NCI-H1105 (cell line): ENCODE data around the gene IL20RA.

Experiments
- DNase-seq: peaks from one replicate; lab custom pipeline; 2025; lab: John Stamatoyannopoulos, UW

Gene IL20RA

GRCh38 chr6:137045222-137045789 lies 541 bp upstream of the IL20RA start:
- no peak for DNase-seq

DNA sequence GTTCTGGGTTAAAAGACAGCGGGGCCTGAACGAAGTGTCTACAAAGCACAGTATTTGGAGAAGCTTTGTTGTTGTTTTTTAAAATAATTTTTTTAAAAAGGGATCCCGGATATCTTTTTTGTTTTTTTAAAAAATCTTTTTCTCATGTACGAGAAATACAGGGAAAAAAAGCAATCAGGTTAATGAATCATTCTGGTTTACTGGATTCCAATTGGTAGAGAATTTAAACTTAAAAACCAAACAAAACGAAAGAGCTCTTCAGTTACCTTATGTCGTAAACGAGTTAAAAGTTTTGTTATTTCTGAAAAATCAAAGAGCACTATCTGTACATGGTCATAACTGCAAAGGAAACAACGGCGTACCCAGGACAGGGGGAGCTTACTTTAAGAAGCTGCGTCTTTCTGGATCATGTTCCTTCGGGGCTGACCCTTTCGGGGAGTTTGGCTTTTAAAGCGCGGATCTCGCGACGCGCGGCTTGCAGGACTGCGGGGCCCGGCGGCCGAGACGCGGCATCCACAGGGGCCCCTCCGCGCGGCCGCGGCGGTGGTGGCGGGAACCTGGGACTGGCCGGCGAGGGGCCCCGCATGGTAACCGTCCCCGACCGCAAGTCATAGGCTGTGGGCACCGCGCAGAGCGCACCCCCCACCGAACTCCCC lies 927 bp downstream of the IL20RA start:
- no peak for DNase-seq

DNA sequence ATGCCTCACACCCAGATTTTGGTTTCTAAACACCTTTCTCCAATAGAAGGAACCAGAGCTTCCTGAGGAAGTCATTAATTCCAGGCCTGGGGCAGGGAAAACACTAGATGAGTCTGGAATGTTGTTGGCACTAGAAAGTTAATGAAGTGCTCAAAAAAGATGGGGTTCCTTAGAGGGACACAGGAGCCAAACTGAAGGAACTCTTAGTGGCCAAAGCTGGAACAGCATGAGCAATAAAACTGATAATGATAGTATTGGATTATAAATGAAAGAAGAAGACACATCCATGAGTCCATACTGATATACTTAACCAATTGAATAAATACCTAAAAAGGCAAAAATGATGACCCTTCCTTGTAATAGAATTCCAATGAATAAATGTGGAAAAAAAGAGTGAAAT lies 4.4 kb downstream of the IL20RA start:
- DNase-seq, result no peak

DNA sequence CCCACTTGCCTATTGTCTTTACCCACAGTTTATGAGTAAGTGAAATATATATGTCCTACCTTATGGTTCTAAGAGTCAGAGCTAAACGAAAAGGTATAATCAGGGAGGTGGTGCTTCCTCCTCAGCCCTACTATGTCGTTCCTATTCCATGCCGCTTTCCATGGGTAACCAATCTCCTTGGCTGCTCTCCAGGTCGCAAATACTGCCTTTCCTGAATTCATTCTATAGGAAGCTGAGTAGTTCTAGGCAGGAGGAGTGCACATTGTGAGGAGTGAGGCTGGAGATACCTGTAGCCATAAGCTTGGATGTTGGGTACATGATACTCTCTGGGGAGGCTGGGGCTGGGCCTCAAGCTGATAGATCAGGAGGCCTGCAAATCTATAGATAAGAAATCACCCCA lies 5.8 kb downstream of the IL20RA start:
- DNase-seq, result no peak

DNA sequence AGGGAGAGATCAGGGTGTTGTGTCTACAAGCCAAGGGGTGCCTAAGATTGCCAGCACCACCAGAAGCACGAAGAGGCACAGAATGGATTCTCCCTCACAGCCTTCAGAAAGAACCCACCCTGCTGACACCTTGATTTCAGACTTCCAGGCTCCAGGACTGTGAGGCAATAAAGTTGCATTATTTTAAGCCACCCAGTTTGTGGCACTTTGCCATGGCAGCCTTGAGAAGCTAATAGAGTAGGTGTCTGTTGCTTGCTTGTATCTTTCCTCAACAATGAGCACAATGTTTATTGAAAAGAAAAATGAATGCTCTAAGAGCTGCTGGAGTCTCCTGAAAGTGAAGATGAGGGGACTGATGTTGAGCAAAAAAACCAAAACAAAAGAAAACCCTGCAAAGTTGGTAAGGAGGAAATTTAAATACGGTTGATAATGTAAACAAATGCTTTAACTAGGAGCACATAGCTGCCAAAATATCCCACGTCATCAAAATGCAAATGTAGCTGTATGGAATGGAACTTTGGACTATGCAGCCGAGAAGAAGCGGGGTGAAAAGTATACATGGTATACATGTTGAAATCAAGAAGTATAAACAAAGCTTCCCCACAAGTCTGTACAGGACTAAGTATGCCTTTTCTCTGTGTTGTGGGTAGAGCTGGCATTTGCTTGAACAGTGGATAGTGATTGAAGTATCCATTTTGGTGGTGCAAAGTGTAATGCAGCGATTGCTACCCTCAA lies 8.0 kb downstream of the IL20RA start:
- DNase-seq, result no peak

DNA sequence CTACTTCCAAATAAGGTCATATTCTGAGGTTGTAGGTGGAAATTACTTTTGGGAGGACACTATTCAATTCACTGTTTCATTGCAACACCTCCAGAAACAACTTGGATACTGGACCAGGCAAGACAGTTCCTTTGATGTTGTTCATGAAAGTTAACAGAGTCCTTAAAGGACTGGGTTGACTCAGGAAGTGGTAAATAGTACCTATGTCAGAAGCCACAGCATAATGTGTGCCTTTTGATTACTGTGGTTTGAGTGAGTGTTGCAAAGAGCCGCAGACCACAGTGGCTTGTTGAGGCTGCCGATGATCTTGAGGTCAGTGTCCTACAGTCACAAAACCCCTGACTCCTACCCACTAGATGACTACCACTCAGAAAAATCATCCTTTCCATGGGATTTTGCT lies 10.9 kb downstream of the IL20RA start:
- no peak for DNase-seq

DNA sequence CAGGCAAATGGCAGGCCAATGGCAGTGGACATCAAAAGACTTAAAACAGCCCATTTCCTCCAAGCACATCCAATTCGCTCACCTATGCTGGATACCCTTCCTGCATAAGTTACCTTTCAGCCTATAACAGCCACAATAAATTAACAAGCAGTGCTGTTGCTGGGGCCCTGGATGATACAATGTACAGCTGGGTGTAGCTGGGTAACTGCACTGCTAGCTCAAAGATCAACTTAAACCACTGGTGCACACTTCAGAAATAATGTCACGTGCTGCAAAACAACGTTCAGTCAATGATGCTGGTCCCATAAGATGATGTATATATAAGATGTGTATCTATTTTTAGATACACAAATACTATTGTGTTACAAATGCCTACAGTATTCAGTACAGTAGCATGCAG lies 13.6 kb downstream of the IL20RA start:
- no peak for DNase-seq

DNA sequence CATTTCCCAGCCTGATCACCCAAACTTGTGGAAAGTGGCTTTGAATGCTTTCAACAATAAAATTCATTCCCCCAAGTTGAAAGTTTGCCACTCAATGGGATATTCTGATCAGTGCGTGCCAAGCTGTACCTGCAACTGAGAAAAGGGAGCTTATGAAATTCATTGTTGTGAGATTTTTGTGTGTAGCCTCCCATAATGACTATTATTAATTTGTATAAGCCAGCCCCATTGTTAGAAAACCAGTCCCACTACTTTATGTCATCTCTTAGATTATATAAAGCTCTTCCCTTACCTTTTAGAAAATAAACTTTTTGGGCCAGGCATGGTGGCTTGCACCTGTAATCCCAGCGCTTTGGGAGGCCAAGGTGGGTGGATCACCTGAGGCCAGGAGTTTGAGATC lies 15.9 kb downstream of the IL20RA start:
- DNase-seq, result no peak

GRCh38 chr6:137025786-137026730 lies 18.7 kb downstream of the IL20RA start:
- no peak for DNase-seq

DNA sequence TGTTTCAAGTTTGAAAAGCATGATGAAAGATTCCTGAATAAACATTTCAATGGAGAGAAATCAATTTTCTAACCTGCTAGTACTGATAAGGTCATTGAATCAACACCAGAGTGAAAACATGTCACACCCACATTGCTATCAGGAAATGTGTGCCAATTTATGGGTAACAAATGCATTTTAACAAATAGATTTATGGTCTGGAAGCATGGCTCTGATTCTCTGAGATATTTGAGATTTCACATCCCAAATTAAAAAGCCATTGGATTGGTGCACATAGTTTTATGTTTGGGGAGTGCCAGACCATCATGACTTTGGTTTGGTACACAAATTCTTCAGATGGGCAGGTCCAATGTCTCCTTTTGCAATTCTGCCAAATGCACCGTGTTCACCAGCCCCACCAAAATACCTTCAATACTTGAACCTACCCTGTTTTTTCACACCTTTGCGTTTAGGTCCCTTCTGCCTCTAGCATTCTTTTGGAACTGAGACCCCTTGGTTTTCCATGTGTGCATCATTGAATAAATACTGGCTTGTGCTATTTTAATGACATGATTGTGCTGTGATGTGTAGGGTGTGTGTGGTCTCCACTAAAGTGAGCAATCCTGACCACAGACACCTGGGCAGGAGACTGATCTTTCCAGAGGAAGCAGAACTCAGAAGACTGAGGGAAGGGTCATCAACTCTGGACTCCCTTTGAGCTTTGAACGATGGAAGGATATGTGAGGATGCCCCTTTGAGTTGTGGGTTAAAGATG lies 20.4 kb downstream of the IL20RA start:
- no peak for DNase-seq

DNA sequence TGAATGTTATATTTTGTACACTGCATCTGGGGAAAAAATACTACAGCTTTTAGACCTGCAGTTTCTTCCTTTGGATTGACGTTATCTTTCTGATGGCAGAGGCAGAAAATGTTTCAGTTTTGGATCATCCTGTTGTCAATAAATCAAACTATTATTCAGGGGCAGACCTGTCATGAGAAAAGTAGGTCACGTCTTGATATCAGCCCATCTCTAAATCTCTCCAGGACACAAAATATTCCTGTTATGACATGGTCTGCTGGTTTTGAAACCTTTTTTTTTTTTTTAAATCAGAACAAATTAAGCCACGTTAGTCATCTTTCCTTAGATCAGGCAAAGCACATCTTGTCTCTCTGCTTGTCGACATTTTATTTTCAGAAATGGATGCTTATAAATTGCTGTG lies 24.0 kb downstream of the IL20RA start:
- DNase-seq, result no peak

DNA sequence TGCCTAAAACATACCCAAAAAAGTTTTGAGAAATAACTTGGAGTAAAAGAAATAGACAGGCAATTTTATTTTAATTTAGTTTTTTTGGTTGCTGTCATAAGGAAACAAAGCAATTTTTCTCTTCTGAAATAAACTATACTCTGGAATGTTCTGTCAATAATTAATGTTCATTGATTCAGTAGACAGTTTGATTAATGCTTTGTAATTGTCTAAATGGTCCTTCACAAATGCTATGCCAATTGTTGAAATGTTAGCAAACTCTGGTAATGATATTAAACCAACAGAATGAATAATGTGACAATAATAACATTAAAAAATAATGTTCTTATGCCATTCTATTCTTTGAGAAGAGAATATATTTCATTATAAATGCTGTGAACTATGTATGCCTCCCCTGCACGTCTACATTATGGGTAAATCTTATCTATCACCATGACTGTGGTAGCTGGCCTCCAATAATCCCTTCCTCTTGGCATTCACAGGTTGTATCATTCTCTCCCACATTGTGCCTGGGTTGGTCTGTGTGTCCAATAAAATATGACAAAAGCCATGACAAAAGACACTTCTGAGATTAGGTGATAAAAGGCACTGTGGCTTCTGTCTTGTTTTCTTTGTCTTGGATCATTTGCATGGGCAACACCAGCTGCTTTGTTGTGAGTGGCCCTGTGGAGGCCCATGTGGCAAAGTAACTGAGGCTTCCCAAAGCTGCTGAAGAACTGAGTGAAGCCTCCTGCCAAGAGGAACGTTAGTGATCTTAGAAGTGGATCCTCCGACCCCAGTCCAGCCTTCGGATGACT lies 25.1 kb downstream of the IL20RA start:
- no peak for DNase-seq

DNA sequence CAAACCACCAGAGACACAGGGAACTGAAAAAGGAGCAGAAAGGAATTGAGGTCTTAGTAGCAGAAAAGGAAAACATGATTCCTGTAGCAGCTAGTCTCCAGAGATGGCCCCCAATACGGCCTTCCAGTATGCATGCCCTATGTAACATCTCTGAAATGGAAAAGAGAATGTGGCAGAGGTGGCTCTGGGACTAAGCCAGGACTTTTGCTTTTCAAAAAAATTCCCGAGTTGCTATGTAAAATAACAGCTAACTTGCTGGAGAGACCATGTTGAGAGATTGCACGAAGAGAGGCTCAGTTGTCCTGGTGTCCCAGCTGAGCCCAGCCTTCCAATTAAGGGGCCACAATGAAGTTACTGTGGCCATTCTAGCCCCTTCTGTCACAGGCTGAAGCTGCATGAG lies 27.7 kb downstream of the IL20RA start:
- DNase-seq, result no peak

DNA sequence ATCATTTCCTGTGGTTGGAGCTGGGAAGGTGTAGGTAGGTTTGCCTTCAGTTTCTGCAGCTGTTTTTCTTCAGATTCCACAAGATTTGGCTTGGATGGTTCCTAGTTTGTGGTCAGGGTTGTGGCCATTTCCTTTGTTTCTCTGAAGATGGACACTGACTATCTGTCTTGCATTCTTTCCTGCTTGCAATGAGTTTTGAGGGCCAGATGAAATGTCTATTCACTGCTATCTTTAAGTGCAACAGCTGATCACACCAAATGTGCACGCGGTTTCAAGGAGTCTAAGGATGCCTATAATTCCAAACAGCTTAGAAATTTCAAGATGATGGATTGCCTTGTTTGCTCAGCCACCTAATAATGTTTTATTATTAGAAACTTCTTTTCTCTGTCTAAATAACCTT lies 28.4 kb downstream of the IL20RA start:
- DNase-seq, result no peak

DNA sequence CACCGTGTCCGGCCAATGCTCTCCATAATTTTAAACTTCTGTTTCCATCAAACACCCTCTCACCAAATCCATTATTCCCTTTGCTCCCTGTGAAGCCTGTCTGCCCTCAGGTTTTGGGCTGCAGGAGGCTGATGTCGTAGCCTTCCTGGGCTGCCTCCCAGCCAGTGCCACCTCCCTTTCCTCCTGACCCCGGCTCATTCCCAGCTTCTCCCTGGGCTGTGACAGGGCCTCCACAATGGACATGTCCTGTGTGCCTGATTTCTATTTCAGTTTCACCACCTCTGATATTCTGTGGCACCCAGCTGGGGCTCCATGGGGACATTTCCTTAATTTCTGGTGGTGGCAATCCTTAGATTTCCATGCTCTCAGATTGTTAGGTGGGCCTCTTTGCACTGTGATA lies 28.8 kb downstream of the IL20RA start:
- no peak for DNase-seq

DNA sequence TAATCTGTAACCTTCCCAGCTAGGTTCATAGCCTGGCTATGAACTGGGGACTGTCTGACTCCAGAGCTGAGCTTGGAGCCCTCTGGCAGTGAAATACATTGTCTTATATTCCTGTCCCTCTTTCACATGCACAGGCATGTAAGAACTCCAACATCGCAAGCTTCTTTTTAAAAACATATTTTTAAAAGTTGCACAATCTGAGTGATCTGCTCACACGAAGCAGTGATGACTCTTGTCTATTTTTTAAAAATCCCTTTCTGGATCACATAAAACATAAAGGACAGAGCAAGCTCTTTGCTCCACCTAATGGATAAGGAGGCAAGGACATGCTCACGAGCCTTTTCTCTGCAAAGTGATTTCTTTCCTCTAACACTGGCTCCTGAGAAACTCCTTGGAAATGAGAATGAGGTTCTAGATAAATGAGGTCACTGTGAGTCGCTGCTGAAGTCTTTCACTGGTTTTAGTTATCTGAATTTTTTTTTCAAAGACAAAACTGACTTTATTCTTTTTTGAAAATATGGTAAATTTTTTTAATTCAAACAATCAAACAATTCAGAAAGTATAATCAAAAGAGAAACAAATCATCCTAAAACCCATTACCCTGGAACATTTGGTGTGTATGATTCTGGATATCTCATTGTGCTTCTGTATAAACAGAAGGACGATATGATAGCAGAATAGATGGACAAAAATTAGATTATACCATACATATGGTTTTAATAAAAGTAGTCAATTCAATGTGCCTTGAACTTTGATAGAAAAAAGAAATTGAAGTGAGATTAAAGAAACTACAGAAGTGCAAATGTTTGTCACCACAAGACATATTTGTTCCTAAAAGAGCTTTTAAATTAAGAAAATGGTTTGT lies 30.8 kb downstream of the IL20RA start:
- no peak for DNase-seq

- DNase-seq, result no peak
These were observed 31.7 kb downstream of the IL20RA start for GRCh38 chr6:137013031-137013430.

DNA sequence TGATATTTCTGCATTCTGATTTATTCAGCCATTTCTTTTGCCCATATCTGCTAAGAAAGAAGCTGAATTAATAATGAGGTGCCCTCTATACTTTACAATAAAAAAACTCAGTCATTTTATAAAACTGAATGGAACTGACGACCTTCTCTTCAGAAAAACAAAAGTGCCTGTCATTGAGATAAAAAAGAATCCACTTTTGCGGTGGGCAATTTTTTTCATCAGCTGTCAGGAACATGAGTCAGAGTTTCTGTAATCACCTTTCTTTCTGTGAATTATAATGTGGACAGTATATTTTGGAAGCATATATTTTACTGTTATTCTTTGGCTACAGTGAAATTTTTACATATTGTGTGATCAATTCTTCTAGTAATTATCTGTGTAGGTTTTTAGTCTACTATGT lies 33.4 kb downstream of the IL20RA start:
- DNase-seq, result no peak

GRCh38 chr6:137010128-137010718 lies 34.5 kb downstream of the IL20RA start:
- DNase-seq, result no peak

GRCh38 chr6:137008204-137008603 lies 36.6 kb downstream of the IL20RA start:
- no peak for DNase-seq
